GM12878 (cell line): ENCODE data around the gene SETMAR.

Experiments
- ATF3 ChIP-seq: IDR thresholded peaks from 2 replicates; pipeline ENCODE4 v1.6.1; 2011; ENCODE audit warnings: low read depth, mild to moderate bottlenecking, low read length, moderate library complexity, borderline replicate concordance; ENCODE audit errors: extremely low read depth
- BHLHE40 ChIP-seq, 2 experiments: fragments of 450-650 bp in 1 of 2; IDR thresholded peaks; 2 replicates each; pipeline ENCODE4 v1.6.1; 2011 to 2017; ENCODE audit warnings: low read depth in 2 of 2, borderline replicate concordance in 1 of 2, improper control_type of control experiment in 1 of 2, low read length in 1 of 2, mild to moderate bottlenecking in 1 of 2
- CTCF ChIP-seq, 3 experiments: IDR thresholded peaks in 2 of 3; conservative IDR thresholded peaks in 1 of 3; 2 replicates each; pipeline ENCODE4 v1.5.1; 2011; ENCODE audit warnings: low read depth in 3 of 3, low read length in 3 of 3, mild to moderate bottlenecking in 3 of 3, control low read depth in 2 of 3, moderate library complexity in 2 of 3, inconsistent platforms in 1 of 3, mixed read lengths in 1 of 3; ENCODE audit not compliant: control insufficient read depth in 2 of 3, insufficient read depth in 1 of 3; ENCODE audit errors: extremely low read depth in 1 of 3
- EZH2 ChIP-seq: IDR thresholded peaks from 2 replicates; pipeline ENCODE4 v1.6.1; 2012; ENCODE audit warnings: low read depth, mild to moderate bottlenecking, control low read depth, inconsistent platforms, low read length, borderline replicate concordance; ENCODE audit not compliant: control insufficient read depth
- POLR2A ChIP-seq: IDR thresholded peaks from 2 replicates; pipeline ENCODE4 v1.6.1; 2011; ENCODE audit warnings: low read depth, mild to moderate bottlenecking, low read length
- POLR2AphosphoS5 ChIP-seq: IDR thresholded peaks from 2 replicates; pipeline ENCODE4 v1.6.1; 2011; ENCODE audit warnings: mild to moderate bottlenecking, low read length, inconsistent platforms
- PRDM15 ChIP-seq: fragments of 450-650 bp; formaldehyde crosslinking; IDR thresholded peaks from 2 replicates; pipeline ENCODE4 v1.4.0; 2020; ENCODE audit warnings: mild to moderate bottlenecking, moderate library complexity
- RAD21 ChIP-seq: IDR thresholded peaks from 2 replicates; pipeline ENCODE4 v1.6.1; 2011; ENCODE audit warnings: mild to moderate bottlenecking, low read depth, low read length, moderate library complexity; ENCODE audit not compliant: insufficient read depth
- RCOR1 ChIP-seq: conservative IDR thresholded peaks from 2 replicates; pipeline ENCODE4 v1.6.1; 2012; ENCODE audit warnings: low read depth, low read length, improper control_type of control experiment
- REST ChIP-seq: IDR thresholded peaks from 2 replicates; pipeline ENCODE4 v1.6.1; 2012; ENCODE audit warnings: mild to moderate bottlenecking, low read depth, low read length
- SMC3 ChIP-seq: IDR thresholded peaks from 2 replicates; pipeline ENCODE4 v1.6.1; 2011; ENCODE audit warnings: low read length, improper control_type of control experiment, borderline replicate concordance
- ZNF274 ChIP-seq: IDR thresholded peaks from one replicate; pipeline ENCODE4 v1.8.0; 2011; ENCODE audit not compliant: insufficient read length, insufficient read depth
- TF ChIP-seq, protein P1 (sequence below): IDR thresholded peaks from 2 replicates; pipeline ENCODE4 v1.6.1; 2012; ENCODE audit warnings: low read depth, low read length, improper control_type of control experiment

GRCh38 chr3:4284865-4285264, 18.3 kb upstream of the SETMAR start:
- TF ChIP-seq SMC3 (no peak), ATF3 (no peak), EZH2 (no peak), PRDM15 (CRISPR knock-in tag) (no peak), POLR2A (no peak), CTCF (IDR thresholded peaks at IDR 0.05 in 2 of 3, conservative IDR thresholded peaks at IDR 0.05 in 1 of 3; ENCODE audit: control insufficient read depth in 2 of 3, extremely low read depth in 1 of 3, insufficient read depth in 1 of 3, low read depth in 3 of 3, low read length in 3 of 3) (no peak), RCOR1 (no peak), REST (no peak), ZNF274 (no peak), RAD21 (no peak), BHLHE40 (IDR thresholded peaks at IDR 0.05; ENCODE audit: borderline replicate concordance in 1 of 2, low read depth in 2 of 2, low read length in 1 of 2) (no peak), POLR2AphosphoS5 (no peak)
- TF ChIP-seq, protein P1, sequence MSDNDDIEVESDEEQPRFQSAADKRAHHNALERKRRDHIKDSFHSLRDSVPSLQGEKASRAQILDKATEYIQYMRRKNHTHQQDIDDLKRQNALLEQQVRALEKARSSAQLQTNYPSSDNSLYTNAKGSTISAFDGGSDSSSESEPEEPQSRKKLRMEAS = no peak
